HG03520 (cell line): ENCODE measurements around the gene OR6A2.
"Not testable (repeated sequence)": the region's sequence is repeated elsewhere in the genome, so short reads cannot be mapped to it uniquely, and the experiment has no call there.

Experiments
- ATAC-seq: cut with Tn5 transposase; IDR thresholded peaks from one replicate; pipeline ENCODE4 v1.9.1; 2021; ENCODE audit warnings: mild to moderate bottlenecking, moderate library complexity; ENCODE audit not compliant: unreplicated experiment

The OR6A2 gene

DNA sequence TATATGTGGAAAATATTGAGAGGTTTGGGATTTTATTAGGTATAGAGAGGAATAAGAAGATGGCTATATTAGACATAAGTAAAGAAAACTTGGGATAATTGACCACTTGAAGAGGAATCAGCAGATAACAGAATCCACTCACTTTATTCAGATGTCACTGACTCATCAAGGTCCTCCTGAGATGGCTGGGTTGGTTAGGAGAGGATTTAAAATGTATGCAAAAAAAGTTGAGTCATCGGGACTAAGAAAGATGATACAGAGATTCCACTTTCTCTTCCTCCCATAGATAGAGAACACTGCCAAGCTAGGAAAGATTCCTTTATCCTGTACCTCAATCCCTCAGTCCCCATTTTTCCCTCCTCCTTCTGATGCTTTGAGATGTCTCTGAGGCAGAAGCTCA is at the start of gene OR6A2:
Gene OR6A2, minus strand, starts transcription at position 288 of the 400 bp plus-strand sequence. CDS start 3,981 bp downstream, outside the sequence.
- ATAC-seq = no peak

GRCh38 chr11:6845383-6845782 is 45.9 kb upstream of the OR6A2 start, which contains the start of gene OR10A5:
Gene OR10A5, plus strand, starts transcription at chr11:6845683. Its CDS starts 0 bp downstream, at chr11:6845683.
- ATAC-seq = no peak

GRCh38 chr11:6844356-6844755 is 44.9 kb upstream of the OR6A2 start:
- no peak for ATAC-seq

DNA sequence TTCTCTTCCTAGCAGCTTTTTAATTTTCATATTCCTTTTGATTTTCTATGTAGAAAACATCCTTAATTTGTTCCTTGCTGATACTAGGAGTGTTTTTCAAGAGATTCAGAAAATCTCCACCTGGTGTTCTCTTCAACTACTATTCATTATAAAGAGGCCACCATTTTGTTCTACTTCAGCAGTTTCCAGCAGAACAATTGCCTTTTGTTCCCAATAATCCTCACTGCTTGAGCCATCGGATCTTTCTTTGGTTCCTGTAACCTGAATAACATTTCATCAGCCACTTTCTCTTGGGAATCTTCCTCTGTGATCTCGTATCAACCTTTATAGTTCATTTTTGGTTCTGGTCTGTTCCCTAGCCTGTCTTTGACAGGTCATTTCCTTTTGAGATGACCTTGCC is 44.2 kb upstream of the OR6A2 start:
- ATAC-seq = no peak

DNA sequence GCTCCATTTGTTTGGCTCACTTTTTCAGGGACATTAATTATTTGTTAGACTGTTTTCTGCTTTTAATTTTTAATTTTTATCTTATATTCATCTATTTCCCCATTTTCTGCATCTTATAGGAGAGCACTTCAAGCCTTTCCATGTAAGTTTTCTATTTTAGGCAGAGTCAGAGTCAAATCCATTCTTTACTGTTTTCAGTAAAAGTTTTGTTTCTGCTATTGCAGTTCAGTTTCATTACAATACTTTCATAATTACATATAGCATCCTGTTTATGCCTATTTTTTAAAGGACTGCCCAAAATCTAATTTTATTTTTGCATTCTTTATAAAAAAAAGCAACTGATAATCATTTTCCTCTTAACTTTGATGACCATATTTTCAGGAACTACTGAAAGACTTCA is 42.2 kb upstream of the OR6A2 start:
- no peak for ATAC-seq

- ATAC-seq = no peak
Measured at GRCh38 chr11:6834021-6834420, 34.5 kb upstream of the OR6A2 start.

GRCh38 chr11:6833356-6833755 is 33.9 kb upstream of the OR6A2 start:
- no peak for ATAC-seq

GRCh38 chr11:6828103-6828502 is 28.6 kb upstream of the OR6A2 start:
- no peak for ATAC-seq

GRCh38 chr11:6825231-6825744 is 25.8 kb upstream of the OR6A2 start:
- no peak for ATAC-seq

- no peak for ATAC-seq
Measured at GRCh38 chr11:6824136-6824823, 24.8 kb upstream of the OR6A2 start.

- no peak for ATAC-seq
Measured at GRCh38 chr11:6818967-6819366, 19.5 kb upstream of the OR6A2 start.

DNA sequence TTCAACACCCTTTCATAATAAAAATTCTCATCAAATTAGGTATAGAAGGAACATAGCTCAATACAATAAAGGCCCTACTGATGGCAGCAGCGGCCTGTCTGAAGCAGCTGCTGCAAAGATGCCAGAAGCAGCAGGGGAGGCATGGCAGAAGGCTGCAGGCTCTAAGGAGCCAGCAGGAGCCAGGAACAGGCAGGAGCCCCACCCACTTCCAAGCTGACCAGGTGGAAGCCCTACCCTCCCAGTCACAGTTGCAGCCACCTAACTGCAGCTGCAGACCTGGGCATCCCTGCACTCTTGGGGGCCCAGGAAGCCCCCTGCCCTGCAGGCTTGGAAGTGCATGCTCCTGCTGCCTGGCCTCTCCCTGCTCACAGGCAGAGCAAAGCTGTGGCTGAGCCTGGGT is 18.2 kb upstream of the OR6A2 start:
- no peak for ATAC-seq

GRCh38 chr11:6813656-6814055 is 14.2 kb upstream of the OR6A2 start:
- no peak for ATAC-seq

DNA sequence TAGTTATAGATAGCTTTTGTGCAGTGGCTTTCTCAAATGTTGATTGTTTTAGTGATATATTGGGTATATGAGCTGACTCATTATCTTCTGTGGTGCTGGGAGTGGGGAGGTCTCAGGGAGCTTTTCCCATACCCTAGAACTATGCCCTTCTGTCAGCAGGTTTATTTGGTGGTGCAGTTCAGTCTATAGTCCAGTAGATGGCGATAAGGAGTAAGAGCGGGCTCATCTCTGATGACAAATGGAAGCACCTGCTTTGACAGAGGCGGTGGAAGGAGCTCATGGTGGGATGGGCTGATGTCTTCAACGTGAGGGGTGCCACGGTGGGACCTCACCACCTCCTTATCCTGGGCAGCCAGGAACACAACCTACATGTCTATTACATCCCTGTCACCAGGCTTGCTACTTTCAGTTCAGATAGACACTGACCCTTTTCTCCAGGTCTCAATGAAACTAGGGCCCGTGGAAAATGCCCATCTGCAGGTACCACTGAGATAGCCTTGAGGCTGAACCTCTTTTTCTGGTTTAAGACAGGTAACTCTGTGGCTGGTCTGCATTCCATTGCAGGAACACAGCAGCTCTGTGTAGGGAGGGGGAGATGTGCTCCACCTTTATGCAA is 13.0 kb upstream of the OR6A2 start:
- peak; percentile 94 for ATAC-seq

- not testable (repeated sequence) for ATAC-seq
Measured at GRCh38 chr11:6801075-6801474, 1.6 kb upstream of the OR6A2 start.

DNA sequence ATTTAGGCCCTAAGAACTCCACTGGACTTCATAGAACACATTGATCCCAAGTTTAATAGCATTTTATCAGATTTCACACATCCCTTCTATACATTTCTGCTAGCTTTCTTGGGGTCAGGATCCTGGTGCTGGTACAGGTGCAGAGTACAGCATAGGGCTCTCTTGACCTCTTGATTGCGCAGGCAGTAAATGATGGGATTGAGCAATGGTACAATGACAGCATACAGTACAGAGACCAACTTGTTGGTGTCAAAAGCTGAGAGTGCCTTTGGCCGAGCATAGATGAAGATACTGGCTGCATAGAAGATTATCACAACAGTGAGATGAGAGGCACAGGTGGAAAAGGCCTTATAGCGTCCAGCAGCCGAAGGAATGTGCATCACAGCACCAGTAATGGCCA is 4.8 kb downstream of the OR6A2 start:
- no peak for ATAC-seq

GRCh38 chr11:6790546-6790945 is 8.9 kb downstream of the OR6A2 start:
- ATAC-seq = no peak

DNA sequence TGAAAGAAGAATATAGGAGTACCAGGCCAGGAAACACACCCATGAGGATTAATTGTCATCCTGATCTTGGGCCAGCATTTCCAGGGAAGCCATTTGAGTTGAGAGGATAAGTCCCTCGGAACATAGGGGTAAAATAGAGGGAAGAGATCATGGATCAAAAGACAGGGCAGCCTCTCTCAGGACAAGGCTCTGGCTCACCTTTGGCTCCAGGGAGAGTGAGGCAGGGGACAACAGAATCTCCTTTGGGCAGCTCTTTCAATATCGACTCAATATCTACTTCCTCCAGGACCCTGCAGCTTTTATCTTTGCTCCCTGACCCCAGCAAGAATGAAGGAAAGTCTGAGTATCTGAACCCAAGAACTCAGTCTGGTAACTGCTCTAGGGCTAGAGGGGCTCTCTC is 16.8 kb downstream of the OR6A2 start, which contains the start of gene OR2AG1:
Gene OR2AG1, plus strand, starts transcription at position 301 of the 400 bp plus-strand sequence. CDS start 2,018 bp downstream, outside the sequence.
- no peak for ATAC-seq

GRCh38 chr11:6780829-6781228 is 18.7 kb downstream of the OR6A2 start:
- ATAC-seq = no peak

- no peak for ATAC-seq
Measured at GRCh38 chr11:6778518-6778917, 21.0 kb downstream of the OR6A2 start.

DNA sequence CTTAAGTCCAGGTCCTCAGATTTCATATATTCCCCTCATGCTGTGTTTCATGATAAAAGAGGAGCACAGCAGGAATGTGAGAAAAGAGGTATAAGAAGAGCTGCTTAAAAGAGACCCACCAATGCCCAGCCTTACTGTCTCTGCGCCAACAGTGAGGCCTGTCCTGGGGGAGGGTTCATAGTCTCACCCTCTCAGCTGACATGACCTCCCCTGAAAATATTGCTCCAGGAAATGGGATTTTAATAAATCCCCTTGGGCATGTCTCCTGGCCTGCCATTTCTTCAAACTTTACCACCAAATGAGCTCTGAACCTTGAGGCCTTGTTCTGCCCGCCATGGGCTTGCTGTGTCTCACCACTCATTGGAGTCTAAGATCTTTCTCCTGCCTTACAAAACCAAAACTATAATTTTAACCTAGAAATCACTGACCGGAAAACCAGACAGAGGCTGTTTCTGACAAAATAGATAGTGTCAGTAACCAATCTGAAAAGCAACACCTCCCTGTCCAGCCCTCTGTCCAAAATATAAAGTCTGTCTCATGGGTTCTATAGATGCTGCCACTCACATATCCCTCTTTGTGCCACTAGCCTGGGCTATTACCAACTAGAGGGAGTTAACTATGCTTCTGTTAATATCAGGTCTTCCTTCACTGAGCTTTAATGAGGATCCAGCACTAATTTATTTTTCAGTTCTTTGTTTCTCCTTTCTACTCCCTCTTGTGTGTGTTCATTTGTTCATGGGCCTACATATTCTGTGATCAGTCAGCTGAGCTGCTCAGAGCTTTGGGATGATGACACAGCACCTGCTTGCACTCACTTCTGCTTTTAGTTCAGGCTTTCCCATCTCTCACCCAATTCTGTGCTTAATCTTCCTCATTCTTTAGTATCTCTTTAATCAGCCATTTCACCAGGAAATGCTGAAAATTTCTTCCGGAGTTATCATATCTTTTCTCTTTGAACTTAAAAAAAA is 27.3 kb downstream of the OR6A2 start, which contains the start of gene OR2AG2:
Gene OR2AG2, minus strand, starts transcription at position 51 of the 968 bp plus-strand sequence. CDS start 3,019 bp downstream, outside the sequence.
- peak; percentile 96 for ATAC-seq
